Astrocyte (in vitro differentiated cells and primary cell): ENCODE data around the gene UNC79. TPM values are rescaled to one million over a fixed set of nuclear protein-coding genes. Genes with fewer than 3 reads are reported as not detected.

Experiments
- total RNA-seq: library from RNA; stranded (reverse); gene quantifications from 2 replicates; pipeline ENCODE4 v1.2.1, GENCODE V29; 2021

UNC79 gene
- total RNA-seq, 1 donor from 2014 or later, result 0.66 TPM

Other genes with a start within 250 kb of the UNC79 start
- 15.8 and 16.1 TPM in 2 replicates for gene MOAP1, start 246.0 kb upstream of the UNC79 start, total RNA-seq
- 9.1 and 9.8 TPM in 2 replicates for gene LYSET, start 245.6 kb upstream of the UNC79 start, total RNA-seq
- 5.3 and 5.4 TPM in 2 replicates for gene GON7, start 223.9 kb upstream of the UNC79 start, total RNA-seq
- 7.3 and 7.8 TPM in 2 replicates for gene UBR7, start 223.7 kb upstream of the UNC79 start, total RNA-seq
- 48.1 and 53.2 TPM in 2 replicates for gene BTBD7, start 97.9 kb upstream of the UNC79 start, total RNA-seq
- not detected in 2 replicates for gene COX8C, start 83.8 kb upstream of the UNC79 start, total RNA-seq